Stimulated activated CD8-positive, alpha-beta memory T cell treated with anti-CD3 and anti-CD28 coated beads, Interleukin-12 subunit alpha, Interleukin-12 subunit beta, amount 100 ng/mL, for 24 hours (primary cell): ENCODE results near the gene MAP3K5.

Source experiments
- DNase-seq: peaks from one replicate; pipeline ENCODE4 v3.0.0-alpha.2; 2020; ENCODE audit errors: extremely low read depth

The MAP3K5 gene

GRCh38 chr6:136520517-136520916 lies 271.8 kb downstream of the MAP3K5 start:
- DNase-seq, result no peak

DNA sequence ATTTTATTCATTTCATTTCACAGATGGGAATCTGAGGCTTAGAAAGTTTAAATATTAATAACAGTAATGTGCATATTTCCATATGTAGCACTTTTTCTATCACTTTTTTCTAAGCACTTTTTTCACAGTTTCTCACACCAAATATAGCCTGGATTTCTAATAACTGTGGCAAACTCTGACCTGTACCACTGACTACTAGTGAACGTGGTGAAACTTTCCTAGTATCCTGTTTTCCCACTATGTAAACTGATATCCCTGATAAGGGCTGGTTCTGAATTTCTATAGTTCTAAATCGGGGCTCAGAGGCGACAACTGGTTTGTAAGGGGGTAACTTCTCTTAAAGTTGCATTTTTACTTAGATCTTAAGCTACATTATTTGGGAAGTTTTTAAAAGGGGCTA lies 274.7 kb downstream of the MAP3K5 start:
- DNase-seq, result no peak

DNA sequence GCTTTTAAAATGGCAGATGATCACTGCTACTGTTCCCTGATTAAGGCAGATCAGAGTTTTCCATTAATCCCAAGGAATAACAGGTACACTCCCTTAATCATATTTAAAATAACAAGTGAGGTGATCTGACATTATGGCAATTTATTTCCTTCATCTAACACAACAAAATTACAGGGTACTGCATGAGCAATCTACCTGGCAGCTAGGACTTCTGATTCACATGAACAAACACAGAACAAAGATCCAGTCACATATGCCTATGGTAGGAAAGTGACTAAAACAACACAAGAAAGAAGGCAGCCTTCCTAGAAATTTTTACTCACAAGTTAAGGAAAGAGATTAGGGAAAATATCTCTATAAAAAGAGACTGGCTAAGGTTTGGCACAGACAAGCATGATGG lies 275.3 kb downstream of the MAP3K5 start:
- DNase-seq, result no peak

GRCh38 chr6:136514591-136514990 lies 277.7 kb downstream of the MAP3K5 start:
- DNase-seq, result no peak

DNA sequence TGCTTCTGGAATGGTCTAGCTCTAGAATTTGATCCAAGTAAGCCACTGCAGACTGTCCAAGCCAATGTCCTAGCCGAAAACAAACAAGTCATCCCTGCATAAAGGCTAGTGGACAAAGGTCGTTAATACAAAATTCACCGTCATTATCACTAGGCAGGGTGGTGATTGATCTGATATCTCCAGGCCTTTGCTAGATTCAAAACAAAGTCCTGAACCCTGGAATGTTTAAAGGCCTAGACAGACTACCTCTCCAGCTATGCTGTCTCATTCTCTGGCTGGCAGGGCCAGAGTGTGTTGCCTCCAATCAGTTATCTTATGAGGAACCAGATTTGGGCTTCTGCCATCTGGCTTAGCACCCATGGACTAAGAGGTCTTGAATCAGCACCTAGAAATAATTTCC lies 280.4 kb downstream of the MAP3K5 start:
- no peak for DNase-seq

DNA sequence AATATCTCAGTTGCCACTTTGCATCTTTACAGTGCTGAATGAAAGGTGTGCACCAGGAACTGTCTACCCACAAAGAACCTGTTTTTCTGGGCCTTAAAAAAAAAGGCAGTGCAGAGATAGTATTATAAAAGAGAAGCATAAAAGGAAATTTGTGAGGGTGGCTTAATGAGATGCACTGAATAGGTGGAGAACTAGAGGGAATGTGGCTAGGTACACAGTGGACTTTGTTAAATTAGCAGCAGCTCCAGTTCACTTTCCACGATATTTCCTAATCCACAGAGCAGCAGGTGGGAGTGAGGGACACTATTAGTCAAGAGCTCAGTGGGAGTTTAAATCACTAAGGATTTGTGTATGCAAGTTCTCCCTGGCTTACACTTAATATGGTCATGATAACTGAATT lies 280.9 kb downstream of the MAP3K5 start:
- DNase-seq, result no peak

- no peak for DNase-seq
These were observed 281.5 kb downstream of the MAP3K5 start for GRCh38 chr6:136510782-136511181.

- no peak for DNase-seq
These were observed 282.0 kb downstream of the MAP3K5 start for GRCh38 chr6:136510299-136510698.

DNA sequence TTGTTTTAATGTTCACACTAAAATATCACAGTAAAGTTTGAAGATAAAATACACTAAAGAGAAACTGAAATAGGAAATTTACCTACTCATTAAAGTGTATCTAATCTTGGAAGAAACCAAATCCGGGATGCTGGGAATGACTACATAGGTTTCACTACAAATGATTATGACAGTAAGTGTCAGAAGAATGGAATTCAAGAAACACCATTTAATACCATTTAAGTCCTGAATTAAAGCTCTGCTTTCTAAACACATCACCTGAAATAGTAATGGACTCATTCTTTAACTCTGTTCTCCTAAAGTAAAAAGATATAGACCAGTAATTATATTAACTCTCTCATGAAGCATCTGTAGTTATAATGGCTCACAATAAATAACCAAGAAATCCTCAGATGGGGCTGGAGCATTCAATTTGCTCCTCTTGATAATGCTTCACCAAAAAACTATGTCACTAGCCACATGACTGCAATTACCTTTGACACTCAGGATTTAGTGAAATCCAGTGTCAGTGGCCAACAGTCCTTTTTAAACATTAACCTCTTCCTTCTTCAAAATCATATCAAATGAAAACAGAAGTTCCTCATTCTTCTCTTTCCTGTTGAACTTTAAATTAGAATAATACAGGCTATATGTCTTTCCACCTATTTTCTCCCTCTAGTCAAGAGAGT lies 283.4 kb downstream of the MAP3K5 start:
- no peak for DNase-seq
